GM18498 (cell line): ENCODE measurements around the gene HMX3.
"Not testable (repeated sequence)": the region's sequence is repeated elsewhere in the genome, so short reads cannot be mapped to it uniquely, and the experiment has no call there.

ENCODE experiments used
- ATAC-seq: cut with Tn5 transposase; IDR thresholded peaks from one replicate; pipeline ENCODE4 v1.9.1; 2021; ENCODE audit warnings: mild to moderate bottlenecking, moderate library complexity; ENCODE audit not compliant: unreplicated experiment

Gene HMX3

DNA sequence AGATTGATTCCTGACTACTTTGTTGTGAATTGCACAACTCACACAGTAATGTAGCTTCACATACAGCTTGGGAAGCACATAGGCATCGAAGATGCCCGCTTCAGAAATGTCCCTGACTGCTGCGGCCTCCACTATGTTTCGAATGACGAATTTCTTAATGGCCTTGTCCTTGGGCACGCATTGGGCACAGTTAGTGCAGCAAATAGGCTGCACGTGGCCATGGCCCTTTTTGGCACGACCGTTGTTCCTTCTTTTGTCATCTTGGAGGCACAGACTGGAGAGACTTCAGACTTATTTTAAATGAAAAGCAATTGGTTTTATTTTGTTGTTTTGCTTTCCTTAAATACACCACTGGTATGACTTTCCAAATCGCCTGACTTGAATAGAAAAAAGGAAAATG is 35.8 kb downstream of the HMX3 start:
- not testable (repeated sequence) for ATAC-seq

DNA sequence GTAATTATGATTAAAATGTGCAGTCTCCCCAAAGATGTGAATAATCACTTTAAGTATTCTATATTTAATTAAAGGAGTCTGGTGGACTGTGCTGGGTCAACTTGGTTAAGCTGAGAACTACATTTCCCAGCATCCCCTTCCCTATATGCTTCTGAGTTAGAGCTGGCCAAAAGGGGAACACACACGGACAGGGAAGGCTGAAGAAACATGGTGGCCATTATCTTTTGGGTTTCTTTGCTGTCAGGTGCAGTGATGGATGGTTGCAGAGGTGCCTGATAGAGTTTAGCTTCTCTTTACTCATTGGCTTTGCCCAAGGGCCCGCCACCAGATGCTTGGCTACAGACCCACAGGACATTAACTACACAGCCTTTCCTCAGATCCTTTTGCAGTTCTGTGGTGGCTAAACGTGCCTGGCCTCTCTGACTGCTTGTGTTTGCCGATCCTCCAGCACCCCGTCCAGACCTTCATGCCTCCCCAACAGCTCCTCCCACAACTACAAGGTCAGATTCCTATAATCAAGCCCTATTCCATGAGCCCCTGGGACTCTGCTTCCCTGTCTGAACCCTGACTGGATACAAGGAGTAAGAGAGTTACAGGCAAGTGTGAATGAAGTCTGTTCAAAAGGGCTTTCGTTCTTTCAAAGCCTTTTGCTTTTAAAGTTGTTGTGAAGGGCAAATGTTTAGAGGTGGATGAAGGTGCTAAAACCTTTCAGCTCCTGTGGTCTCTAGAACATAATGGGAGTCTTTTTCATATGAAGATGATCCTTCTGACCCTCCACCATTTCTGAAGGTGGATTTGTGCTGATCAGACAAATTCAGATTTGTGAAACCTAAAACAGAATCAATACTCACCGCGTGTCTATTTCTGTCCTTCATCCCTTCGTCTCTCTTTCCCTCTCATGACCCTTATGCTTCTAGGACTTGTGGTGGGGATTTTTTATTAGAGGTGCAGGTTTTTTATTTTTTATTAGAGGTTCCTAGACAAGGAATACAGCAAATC is 39.9 kb downstream of the HMX3 start:
- ATAC-seq = no peak

DNA sequence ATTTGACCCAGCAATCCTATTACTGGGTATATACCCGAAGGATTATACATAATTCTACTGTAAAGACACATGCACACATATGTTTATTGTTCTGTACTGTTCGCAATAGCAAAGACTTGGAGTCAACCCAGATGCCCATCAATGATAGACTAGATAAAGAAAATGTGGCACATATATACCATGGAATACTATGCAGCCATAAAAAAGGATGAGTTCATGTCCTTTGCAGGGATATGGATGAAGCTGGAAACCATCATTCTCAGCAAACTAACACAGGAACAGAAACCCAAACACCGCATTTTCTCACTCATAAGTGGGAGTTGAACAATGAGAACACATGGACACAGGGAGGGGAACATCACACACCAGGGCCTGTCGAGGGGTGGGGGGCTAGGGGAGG is 42.6 kb downstream of the HMX3 start:
- ATAC-seq = not testable (repeated sequence)

DNA sequence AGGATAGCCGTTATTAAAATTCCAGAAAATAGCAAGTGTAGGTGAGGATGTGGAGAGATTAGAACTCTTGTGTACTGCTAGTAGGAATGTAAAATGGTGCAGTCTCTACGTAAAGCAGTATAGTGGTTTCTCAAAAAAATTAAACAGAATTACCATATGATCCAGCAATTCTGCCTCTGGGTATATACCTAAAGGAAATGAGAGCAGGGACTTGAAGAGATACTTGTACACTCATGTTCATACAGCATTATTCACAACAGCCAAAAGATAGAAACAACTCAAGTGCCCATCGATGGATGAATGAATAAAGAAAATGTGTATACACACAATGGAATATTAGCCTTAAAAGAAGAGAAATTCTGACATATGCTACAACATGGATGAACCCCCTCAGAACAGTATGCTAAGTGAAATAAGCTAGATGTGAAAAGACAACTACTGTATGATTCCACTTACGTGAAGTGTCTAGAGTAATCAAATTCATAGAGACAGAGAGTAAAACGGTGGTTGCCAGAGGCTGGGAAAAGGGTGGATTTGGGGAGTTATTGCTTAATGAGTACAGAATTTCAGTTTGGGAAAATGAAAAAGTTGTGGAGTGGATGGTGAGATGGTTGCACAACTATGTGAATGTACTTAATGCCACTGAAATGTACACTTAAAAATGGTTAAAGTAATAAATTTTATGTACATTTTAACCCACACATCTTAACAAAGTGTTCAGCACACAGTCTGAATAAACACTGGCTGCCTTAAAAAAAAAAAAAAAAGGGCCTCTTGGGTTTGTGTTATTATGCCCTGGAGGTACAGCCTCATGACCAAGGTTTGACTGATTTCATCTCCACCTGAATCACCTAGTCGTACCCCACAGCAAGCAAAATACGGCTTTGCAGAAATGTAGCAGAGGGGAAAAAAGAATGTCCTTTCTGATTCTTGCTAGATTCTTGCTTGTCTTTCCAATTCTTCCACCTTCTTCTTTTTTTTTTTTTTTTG is 44.6 kb downstream of the HMX3 start:
- no peak for ATAC-seq

DNA sequence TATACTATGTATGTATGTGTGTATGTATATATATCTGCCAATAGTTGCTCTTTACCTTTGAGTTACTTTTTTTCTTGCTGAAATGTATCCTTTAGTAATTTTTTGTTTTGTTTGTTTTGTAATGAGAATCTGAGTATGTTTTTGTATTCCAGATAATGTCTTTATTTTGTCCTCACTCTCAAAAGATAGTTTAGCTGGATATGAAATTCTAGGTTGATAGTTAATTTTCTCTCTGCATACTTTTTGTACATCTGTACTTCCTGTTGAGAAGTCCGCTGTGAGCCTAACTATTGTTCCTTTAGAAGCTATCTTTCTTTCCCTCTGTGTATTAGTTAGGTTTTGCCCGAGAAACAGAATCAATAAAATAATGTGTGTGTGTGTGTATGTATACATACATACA is 48.0 kb downstream of the HMX3 start:
- ATAC-seq = no peak

DNA sequence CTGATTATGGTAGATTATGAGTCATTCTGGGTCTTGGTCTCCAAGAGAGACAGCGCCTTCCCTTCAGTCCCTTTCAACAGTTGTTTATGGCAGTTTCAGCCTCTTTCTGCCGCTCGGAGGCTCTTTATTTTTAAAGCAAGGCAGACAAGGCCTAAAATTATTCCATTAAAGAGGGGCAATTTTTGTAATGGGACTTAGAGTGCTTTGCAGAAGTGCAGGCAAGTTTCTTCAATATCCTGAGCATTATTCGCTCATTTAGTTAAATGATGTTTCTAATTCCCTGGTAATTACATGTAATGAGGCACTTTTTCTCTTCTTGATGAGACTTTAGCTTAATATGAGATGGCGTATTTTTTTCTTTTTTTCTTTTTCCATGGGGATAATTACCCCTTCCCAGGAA is 52.0 kb downstream of the HMX3 start:
- no peak for ATAC-seq
